B cell (primary cell): ENCODE results near the gene CELF2. TPM values are rescaled to one million over a fixed set of nuclear protein-coding genes. Genes with fewer than 3 reads are reported as not detected.

Source experiments
- ATAC-seq: fragments of 200-7000 bp; cut with Tn5 transposase; one replicate; pipeline ENCODE4 v1.10.0; 2021; ENCODE audit warnings: low read depth, mild to moderate bottlenecking, moderate number of reproducible peaks, moderate library complexity
- CTCF ChIA-PET: fragments of 350-600 bp; sonication (Branson Sonifier 250); formaldehyde crosslinking; loops from one replicate; lab custom pipeline; 2021; ENCODE audit warnings: antibody characterized with exemption, inconsistent platforms; lab: Charles Lee
- POLR2A ChIA-PET: fragments of 350-600 bp; sonication (Branson Sonifier 250); formaldehyde crosslinking; loops from one replicate; lab custom pipeline; 2021; ENCODE audit warnings: antibody characterized with exemption; lab: Charles Lee
- DNase-seq: peaks from one replicate; pipeline ENCODE4 v3.0.0; 2013
- H2AFZ ChIP-seq: 2 replicates; pipeline ENCODE4 v1.6.1; 2012; ENCODE audit warnings: mild to moderate bottlenecking, low read depth, low read length; ENCODE audit not compliant: insufficient read depth, poor library complexity, severe bottlenecking
- H3K27ac ChIP-seq, 2 donors: 1 replicate in 1 of 2; 2 replicates in 1 of 2; pipeline ENCODE4 v1.5.1; 2012 to 2013; ENCODE audit warnings: low read length in 2 of 2, mild to moderate bottlenecking in 2 of 2, moderate library complexity in 1 of 2
- H3K27me3 ChIP-seq, 4 experiments: fragments of 200-600 bp in 1 of 4; sonication (generic) in 1 of 4; replicated peaks in 1 of 4; 1 replicate in 2 of 4; 2 replicates in 2 of 4; pipeline versions ENCODE4 v1.6.1 to v1.7.0; 2013 to 2016; ENCODE audit warnings: low read length in 3 of 4, mild to moderate bottlenecking in 2 of 4, mixed read lengths in 1 of 4, moderate library complexity in 1 of 4; ENCODE audit not compliant: insufficient read depth in 4 of 4, control insufficient read depth in 3 of 4; ENCODE audit errors: control extremely low read depth in 1 of 4
- H3K36me3 ChIP-seq, 2 experiments: replicated peaks in 1 of 2; 1 replicate in 1 of 2; 2 replicates in 1 of 2; pipeline versions ENCODE4 v1.6.1 to v1.7.1; 2013; ENCODE audit warnings: low read length in 1 of 2; ENCODE audit not compliant: insufficient read depth in 2 of 2, control insufficient read depth in 1 of 2; ENCODE audit errors: control extremely low read depth in 1 of 2, extremely low read depth in 1 of 2
- H3K4me1 ChIP-seq, 2 donors: fragments of 200-600 bp in 1 of 2; sonication (generic) in 1 of 2; 1 replicate in 1 of 2; 2 replicates in 1 of 2; pipeline versions ENCODE4 v1.5.1 to v1.6.1; 2013 to 2017; ENCODE audit warnings: low read length in 2 of 2; ENCODE audit not compliant: control insufficient read depth in 2 of 2, insufficient read depth in 2 of 2
- H3K4me2 ChIP-seq: replicated peaks from 2 replicates; pipeline ENCODE3; 2012; ENCODE audit warnings: mild to moderate bottlenecking, low read depth, low read length; ENCODE audit not compliant: poor library complexity, severe bottlenecking
- H3K4me3 ChIP-seq, 5 experiments: fragments of 200-600 bp in 1 of 5; sonication (generic) in 1 of 5; 1 replicate in 3 of 5; 2 replicates in 2 of 5; pipeline versions ENCODE4 v1.5.1 to v1.7.0; 2011 to 2016; ENCODE audit warnings: low read length in 4 of 5, mild to moderate bottlenecking in 4 of 5, low read depth in 2 of 5, control low read depth in 1 of 5, moderate library complexity in 1 of 5; ENCODE audit not compliant: insufficient read depth in 1 of 5; ENCODE audit errors: control extremely low read depth in 1 of 5, extremely low read depth in 1 of 5
- H3K79me2 ChIP-seq: fragments of 200-600 bp; sonication (generic); one replicate; pipeline ENCODE4 v1.6.0; 2016; ENCODE audit warnings: low read length; ENCODE audit not compliant: control insufficient read depth, insufficient read depth
- H3K9ac ChIP-seq: fragments of 200-600 bp; sonication (generic); 2 replicates; pipeline ENCODE4 v1.6.1; 2017; ENCODE audit warnings: mild to moderate bottlenecking, low read length, moderate library complexity
- H3K9me3 ChIP-seq, 3 donors: one replicate each; pipeline versions ENCODE4 v1.6.1 to v1.7.1; 2013; ENCODE audit warnings: low read length in 2 of 3; ENCODE audit not compliant: control insufficient read depth in 2 of 3, insufficient read depth in 1 of 3; ENCODE audit errors: control extremely low read depth in 1 of 3
- H4K20me1 ChIP-seq: 2 replicates; pipeline ENCODE4 v1.6.0; 2012; ENCODE audit warnings: mild to moderate bottlenecking, low read length; ENCODE audit not compliant: insufficient read depth, control insufficient read depth, poor library complexity, severe bottlenecking
- H3K27ac Mint-ChIP-seq: one replicate; pipeline ENCODE4 v1.8.0; 2021; ENCODE audit warnings: mixed read lengths
- H3K27me3 Mint-ChIP-seq: one replicate; pipeline ENCODE4 v1.8.0; 2021; ENCODE audit warnings: mixed read lengths
- H3K4me1 Mint-ChIP-seq: one replicate; pipeline ENCODE4 v1.8.0; 2021; ENCODE audit warnings: mixed read lengths
- H3K4me3 Mint-ChIP-seq: one replicate; pipeline ENCODE4 v1.8.0; 2021; ENCODE audit warnings: mixed read lengths
- H3K9me3 Mint-ChIP-seq: one replicate; pipeline ENCODE4 v1.8.0; 2022; ENCODE audit warnings: mixed read lengths; ENCODE audit not compliant: insufficient read depth
- CTCF ChIP-seq: fragments of 200-600 bp; IDR thresholded peaks from one replicate; pipeline ENCODE4 v1.8.0; 2022; ENCODE audit warnings: antibody characterized with exemption, mild to moderate bottlenecking
- EZH2 ChIP-seq: IDR thresholded peaks from 2 replicates; pipeline ENCODE4 v1.6.1; 2012; ENCODE audit warnings: borderline replicate concordance, low read depth, mild to moderate bottlenecking, moderate library complexity, low read length; ENCODE audit not compliant: insufficient read depth, poor library complexity, severe bottlenecking
- WGBS: methylation state at CpG from one replicate; pipeline ENCODE4 v1.1.5; 2013; ENCODE audit warnings: missing lambda C conversion rate; ENCODE audit not compliant: insufficient coverage; 5-methylcytosine and 5-hydroxymethylcytosine counted together
- intact Hi-C: fragments of 100-400 bp; cut with micrococcal nuclease; formaldehyde crosslinking; loops from one replicate; pipeline ENCODE4 v1.10.0; 2022
- polyA plus RNA-seq: library from polyadenylated mRNA; depleted of rRNA; stranded (reverse); fragments of >200 nt; gene quantifications from 2 replicates; pipeline ENCODE4 v1.2.3, GENCODE V29; 2012
- total RNA-seq, 2 donors: library from RNA; stranded (reverse); fragments of 120-200 nt in 1 of 2; gene quantifications; 1 replicate in 1 of 2; 2 replicates in 1 of 2; pipeline versions ENCODE4 v1.2.3 to v1.2.4, GENCODE V29; 2013 to 2022

The CELF2 gene
- total and polyA plus RNA-seq, 2 donors (not counting 1 experiment from before 2014, with no cell fraction given), result 59.5 to 112 TPM

- H3K4me1 Mint-ChIP-seq, result peaks cover 75% of the 10 kb centered on the region
- Histone ChIP-seq H3K79me2 (peaks cover 100% of the 10 kb centered on the region), H3K4me3 (no peak overlapping the region), H4K20me1 (peaks cover 99% of the 10 kb centered on the region), H3K9me3 (no peaks in the 10 kb centered on the region), H3K27me3 (no peaks in the 10 kb centered on the region), H3K27ac (peak overlapping the region in 1 of 2 donors; percentile 87), H2AFZ (no peak overlapping the region), H3K4me1 (peaks cover 53 to 56% of the 10 kb centered on the region in 2 donors), H3K36me3 (peaks cover 6 to 58% of the 10 kb centered on the region in 2 experiments), H3K9ac (no peak overlapping the region), H3K4me2 (peak overlapping the region; percentile 73)
- TF ChIP-seq CTCF (no peak), EZH2 (no peak)
- no peak for DNase-seq
- ATAC-seq, result no peak
- H3K27me3 Mint-ChIP-seq, result no peaks in the 10 kb centered on the region
- H3K27ac Mint-ChIP-seq, result peak overlapping the region; percentile 92
- intact Hi-C loops, result loop anchor here (5.0 kb wide), 1 partner anchor 37 kb away; no protein-coding TSS in a partner anchor
- peak overlapping the region; percentile 6 for H3K4me3 Mint-ChIP-seq
- H3K9me3 Mint-ChIP-seq, result no peaks in the 10 kb centered on the region
- WGBS, result 78% methylated on average over 9 of the region's 12 CpGs
- ChIA-PET CTCF (interaction anchor here (0.7 to 3.9 kb wide), 5 partner anchors 8 to 60 kb away, joined by 3 to 30 read pairs (median 12); no protein-coding TSS in a partner anchor), POLR2A (interaction anchor here (3.7 kb wide), 1 partner anchor 19 kb away, joined by 52 read pairs; no protein-coding TSS in a partner anchor)
Observed at GRCh38 chr10:11224792-11225416, 207.2 kb downstream of the CELF2 start.

- Histone ChIP-seq H3K9me3 (no peaks in the 10 kb centered on the region), H3K9ac (peak overlapping the region; percentile 43), H3K4me3 (peak overlapping the region in 1 of 5 experiments; percentile 27), H4K20me1 (peaks cover 100% of the 10 kb centered on the region), H3K27ac (peak overlapping the region; percentile 72 to 87), H3K36me3 (peaks cover 2 to 58% of the 10 kb centered on the region in 2 experiments), H2AFZ (no peak overlapping the region), H3K27me3 (no peaks in the 10 kb centered on the region), H3K4me2 (peak overlapping the region; percentile 73), H3K79me2 (peaks cover 100% of the 10 kb centered on the region), H3K4me1 (peaks cover 62 to 63% of the 10 kb centered on the region in 2 donors)
- Mint-ChIP-seq H3K9me3 (no peaks in the 10 kb centered on the region), H3K27ac (peak overlapping the region; percentile 92), H3K4me3 (peak overlapping the region; percentile 58), H3K4me1 (peaks cover 78% of the 10 kb centered on the region), H3K27me3 (no peaks in the 10 kb centered on the region)
- intact Hi-C loops, result loop anchor here (1.0 to 5.0 kb wide), 3 partner anchors 17 to 60 kb away; no protein-coding TSS in a partner anchor
- no peak for TF ChIP-seq CTCF
- no peak for TF ChIP-seq EZH2
- ATAC-seq (peak; percentile 8), DNase-seq (peak; percentile 55)
- CTCF ChIA-PET, result interaction anchor here (0.8 to 3.9 kb wide), 11 partner anchors 9 to 114 kb away, joined by 3 to 30 read pairs (median 6); no protein-coding TSS in a partner anchor
- POLR2A ChIA-PET, result interaction anchor here (0.5 to 3.7 kb wide), 6 partner anchors 10 to 62 kb away, joined by 3 to 52 read pairs (median 4); no protein-coding TSS in a partner anchor
- WGBS, result 18% methylated on average over 5 of the region's 5 CpGs
Observed at GRCh38 chr10:11225935-11226334, 208.3 kb downstream of the CELF2 start.
